ENCODE measurements around the gene TBX3. TPM values are rescaled to one million over a fixed set of nuclear protein-coding genes. Genes with fewer than 3 reads are reported as not detected.

TBX3 gene
- total RNA-seq, 1 donor from 2014 or later, result 16.3 TPM

GRCh38 chr12:114700392-114701103 lies 16.6 kb upstream of the TBX3 start:
- no peak overlapping the region for H3K4me3 Mint-ChIP-seq (ENCODE audit: low read depth)
- H3K27ac Mint-ChIP-seq, result no peak overlapping the region
- H3K4me1 Mint-ChIP-seq (ENCODE audit: low read depth), result peaks cover 27% of the 10 kb centered on the region
- H3K36me3 Mint-ChIP-seq (ENCODE audit: insufficient read depth), result no peaks in the 10 kb centered on the region
- no peak for TF ChIP-seq CTCF (IDR thresholded peaks at IDR 0.05; ENCODE audit: unreplicated experiment)
- H3K9me3 Mint-ChIP-seq (ENCODE audit: low read depth), result no peaks in the 10 kb centered on the region
- DNase-seq (ENCODE audit: low spot score, unreplicated experiment), result no peak
- peaks cover 78% of the 10 kb centered on the region for H3K27me3 Mint-ChIP-seq

DNA sequence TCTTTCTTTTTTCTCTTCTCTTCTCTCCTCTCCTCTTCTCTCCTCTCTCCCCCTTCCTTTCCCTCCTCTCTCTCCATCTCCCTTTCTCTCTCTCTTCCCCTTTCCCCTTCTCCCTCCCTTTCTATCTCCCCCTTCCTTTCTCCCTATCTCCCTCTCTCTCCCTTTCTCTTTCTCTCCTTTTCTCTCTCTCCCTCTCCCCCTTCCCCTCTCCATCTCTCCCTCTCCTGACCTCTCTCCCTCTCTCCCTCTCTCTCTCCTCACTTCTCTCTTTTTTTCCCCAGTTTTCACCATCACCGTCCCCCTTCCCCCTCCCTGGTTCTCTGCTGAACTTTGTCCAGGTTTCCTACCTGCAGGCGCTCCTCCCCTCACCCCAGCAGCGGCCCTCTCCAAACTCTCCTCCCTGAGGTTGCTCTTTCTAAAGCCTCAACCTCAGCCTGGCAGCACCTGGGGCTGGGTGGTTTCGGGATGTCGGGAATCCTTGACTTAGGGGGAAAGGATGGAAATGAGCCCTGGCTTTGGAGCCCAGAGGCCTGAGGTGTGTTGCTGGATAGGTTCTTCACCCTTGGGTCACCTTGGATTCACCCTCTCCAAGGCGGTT lies 14.7 kb upstream of the TBX3 start:
- peaks cover 22% of the 10 kb centered on the region for H3K4me1 Mint-ChIP-seq (ENCODE audit: low read depth)
- H3K27me3 Mint-ChIP-seq, result peaks cover 97% of the 10 kb centered on the region
- no peaks in the 10 kb centered on the region for H3K9me3 Mint-ChIP-seq (ENCODE audit: low read depth)
- no peak for DNase-seq (ENCODE audit: low spot score, unreplicated experiment)
- TF ChIP-seq CTCF (IDR thresholded peaks at IDR 0.05; ENCODE audit: unreplicated experiment), result no peak
- peak overlapping the region; percentile 62 for H3K4me3 Mint-ChIP-seq (ENCODE audit: low read depth)
- peak overlapping the region; percentile 29 for H3K27ac Mint-ChIP-seq
- no peaks in the 10 kb centered on the region for H3K36me3 Mint-ChIP-seq (ENCODE audit: insufficient read depth)

- Mint-ChIP-seq H3K4me1 (ENCODE audit: low read depth) (peaks cover 18% of the 10 kb centered on the region), H3K9me3 (ENCODE audit: low read depth) (no peaks in the 10 kb centered on the region), H3K27me3 (peaks cover 100% of the 10 kb centered on the region), H3K27ac (peak overlapping the region; percentile 82), H3K4me3 (ENCODE audit: low read depth) (peak overlapping the region; percentile 62), H3K36me3 (ENCODE audit: insufficient read depth) (no peaks in the 10 kb centered on the region)
- DNase-seq (ENCODE audit: low spot score, unreplicated experiment), result no peak
- no peak for TF ChIP-seq CTCF (IDR thresholded peaks at IDR 0.05; ENCODE audit: unreplicated experiment)
These were observed 14.0 kb upstream of the TBX3 start for GRCh38 chr12:114697741-114698565.

DNA sequence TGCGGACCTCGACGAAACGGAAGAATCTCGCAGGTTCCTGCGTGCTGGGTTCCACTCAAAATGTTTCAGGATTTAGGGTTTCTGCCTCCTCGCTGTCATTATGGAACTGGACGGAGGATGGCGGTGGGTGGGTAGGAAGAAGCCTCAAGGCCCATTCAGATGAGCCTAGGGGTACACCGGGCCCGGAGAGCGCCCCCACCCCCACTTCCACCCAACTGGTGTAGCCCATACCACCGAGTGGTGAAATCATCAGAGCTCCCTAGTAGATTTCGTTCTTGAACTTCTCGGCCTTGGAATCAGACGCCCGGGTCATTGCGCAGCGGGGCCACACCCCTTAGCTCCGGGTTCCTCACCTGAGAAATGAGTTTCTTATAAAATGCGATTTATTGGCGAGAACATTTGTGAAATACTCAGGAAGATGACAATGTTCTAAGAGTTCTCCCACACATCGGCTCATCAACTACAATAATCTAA lies 13.3 kb upstream of the TBX3 start:
- Mint-ChIP-seq H3K27ac (no peak overlapping the region), H3K9me3 (ENCODE audit: low read depth) (no peaks in the 10 kb centered on the region), H3K4me3 (ENCODE audit: low read depth) (peak overlapping the region; percentile 31), H3K27me3 (peaks cover 99% of the 10 kb centered on the region), H3K36me3 (ENCODE audit: insufficient read depth) (no peaks in the 10 kb centered on the region), H3K4me1 (ENCODE audit: low read depth) (peaks cover 15% of the 10 kb centered on the region)
- no peak for DNase-seq (ENCODE audit: low spot score, unreplicated experiment)
- no peak for TF ChIP-seq CTCF (IDR thresholded peaks at IDR 0.05; ENCODE audit: unreplicated experiment)
